ENCODE measurements around the gene DLG2. TPM values are rescaled to one million over a fixed set of nuclear protein-coding genes. Genes with fewer than 3 reads are reported as not detected.

The DLG2 gene
- total and polyA plus RNA-seq, 2 of the 4 experiments (the other 2 are of a cell fraction): 0.31 to 0.36 TPM

DNA sequence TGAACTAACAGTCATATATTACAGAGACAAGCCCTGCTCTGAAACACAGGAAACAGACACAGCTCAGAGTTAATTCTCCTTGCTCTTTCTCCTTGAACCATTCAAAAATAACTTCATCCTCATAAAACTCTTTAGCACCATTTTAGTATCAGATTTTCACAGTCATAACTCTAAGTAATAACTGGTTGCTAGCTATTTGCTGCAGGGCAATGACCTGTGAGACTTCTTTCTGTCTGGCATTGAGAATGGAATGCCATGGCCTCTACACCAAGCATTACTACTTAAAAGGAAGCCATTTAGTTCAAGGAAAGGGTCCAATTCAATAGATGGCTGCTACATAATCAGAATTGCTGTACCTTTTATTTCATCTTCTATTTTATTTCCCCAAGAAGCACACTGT is 2154.3 kb downstream of the DLG2 start:
- Histone ChIP-seq H3K27ac (ENCODE audit: insufficient read depth, low read length) (no peak overlapping the region), H3K56ac (ENCODE audit: extremely low read depth, insufficient read depth, low read length) (no peak overlapping the region), H3K4me3 (ENCODE audit: insufficient read depth, low read depth, low read length) (no peak overlapping the region), H4K5ac (ENCODE audit: low read depth, low read length) (no peak overlapping the region), H4K20me1 (ENCODE audit: insufficient read depth, low read length) (no peaks in the 10 kb centered on the region), H4K91ac (ENCODE audit: insufficient read depth, low read depth, low read length) (no peak overlapping the region), H3K4ac (ENCODE audit: low read depth, low read length) (no peak overlapping the region), H3K14ac (replicated peaks; ENCODE audit: low read depth, low read length) (no peak overlapping the region), H3K4me2 (ENCODE audit: low read depth, low read length) (no peak overlapping the region), H3K9me1 (ENCODE audit: insufficient read depth, low read length) (no peaks in the 10 kb centered on the region), H3K79me1 (ENCODE audit: low read depth in 1 of 2, low read length in 2 of 2) (no peaks in the 10 kb centered on the region), H2BK120ac (ENCODE audit: low read depth, low read length) (no peak overlapping the region), H2BK15ac (ENCODE audit: low read depth, low read length) (no peak overlapping the region), H2AFZ (replicated peaks; ENCODE audit: low read length, poor library complexity) (no peak overlapping the region), H3K18ac (ENCODE audit: low read depth, low read length) (no peak overlapping the region), H3K23ac (ENCODE audit: low read depth, low read length) (no peak overlapping the region), H3K9me3 (ENCODE audit: control insufficient read depth, insufficient read depth, low read length) (no peaks in the 10 kb centered on the region), H2BK5ac (ENCODE audit: low read depth, low read length, poor library complexity, severe bottlenecking) (no peak overlapping the region), H3K4me1 (ENCODE audit: control insufficient read depth, insufficient read depth, low read length) (no peaks in the 10 kb centered on the region), H2AK5ac (ENCODE audit: low read depth, low read length) (no peak overlapping the region), H2AK9ac (replicated peaks; ENCODE audit: low read depth, low read length, poor library complexity) (no peak overlapping the region), H3K9ac (ENCODE audit: low read depth, low read length) (no peak overlapping the region), H3K27me3 (ENCODE audit: control insufficient read depth, insufficient read depth, low read length) (no peaks in the 10 kb centered on the region), H4K8ac (ENCODE audit: low read depth in 2 of 2, low read length in 2 of 2) (no peak overlapping the region), H3K36me3 (ENCODE audit: control insufficient read depth, insufficient read depth, low read length) (no peaks in the 10 kb centered on the region), H2BK20ac (ENCODE audit: low read depth, low read length) (no peak overlapping the region)
- in situ Hi-C loops (cut with MboI; ENCODE audit: low sequenced_read_pairs) (no loop called here), intact Hi-C loops (cut with micrococcal nuclease) (no loop called here), dilution Hi-C loops (cut with HindIII; ENCODE audit: low sequenced_read_pairs, unreplicated experiment) (no loop called here)
- ATAC-seq (ENCODE audit: low read depth): no peak
- no peak for DNase-seq
- TF ChIP-seq, protein P1, sequence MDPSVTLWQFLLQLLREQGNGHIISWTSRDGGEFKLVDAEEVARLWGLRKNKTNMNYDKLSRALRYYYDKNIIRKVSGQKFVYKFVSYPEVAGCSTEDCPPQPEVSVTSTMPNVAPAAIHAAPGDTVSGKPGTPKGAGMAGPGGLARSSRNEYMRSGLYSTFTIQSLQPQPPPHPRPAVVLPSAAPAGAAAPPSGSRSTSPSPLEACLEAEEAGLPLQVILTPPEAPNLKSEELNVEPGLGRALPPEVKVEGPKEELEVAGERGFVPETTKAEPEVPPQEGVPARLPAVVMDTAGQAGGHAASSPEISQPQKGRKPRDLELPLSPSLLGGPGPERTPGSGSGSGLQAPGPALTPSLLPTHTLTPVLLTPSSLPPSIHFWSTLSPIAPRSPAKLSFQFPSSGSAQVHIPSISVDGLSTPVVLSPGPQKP (IDR thresholded peaks at IDR 0.05; ENCODE audit: borderline replicate concordance, low read depth, low read length): no peak
- TF ChIP-seq CEBPB (IDR thresholded peaks at IDR 0.05; ENCODE audit: low read depth, low read length) (no peak), RFX5 (IDR thresholded peaks at IDR 0.05; ENCODE audit: low read depth, low read length) (no peak), MAZ (IDR thresholded peaks at IDR 0.05; ENCODE audit: borderline replicate concordance, low read depth, low read length) (no peak), FOS (IDR thresholded peaks at IDR 0.05; ENCODE audit: low read depth, low read length) (no peak), RAD21 (IDR thresholded peaks at IDR 0.05; ENCODE audit: low read length) (no peak), NFE2L2 (IDR thresholded peaks at IDR 0.05; ENCODE audit: low read depth, low read length) (no peak), RCOR1 (IDR thresholded peaks at IDR 0.05; ENCODE audit: insufficient replicate concordance, low read length) (no peak), MAFK (IDR thresholded peaks at IDR 0.05; ENCODE audit: low read depth, low read length) (no peak), BHLHE40 (IDR thresholded peaks at IDR 0.05; ENCODE audit: low read depth, low read length) (no peak)
- TF ChIP-seq, protein P2, sequence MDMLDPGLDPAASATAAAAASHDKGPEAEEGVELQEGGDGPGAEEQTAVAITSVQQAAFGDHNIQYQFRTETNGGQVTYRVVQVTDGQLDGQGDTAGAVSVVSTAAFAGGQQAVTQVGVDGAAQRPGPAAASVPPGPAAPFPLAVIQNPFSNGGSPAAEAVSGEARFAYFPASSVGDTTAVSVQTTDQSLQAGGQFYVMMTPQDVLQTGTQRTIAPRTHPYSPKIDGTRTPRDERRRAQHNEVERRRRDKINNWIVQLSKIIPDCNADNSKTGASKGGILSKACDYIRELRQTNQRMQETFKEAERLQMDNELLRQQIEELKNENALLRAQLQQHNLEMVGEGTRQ (IDR thresholded peaks at IDR 0.05; ENCODE audit: low read depth, low read length): no peak
- no TSS peak for BruUV-seq (replicated peaks)
- ChIA-PET CTCF (no interaction called here), POLR2A (ENCODE audit: unreplicated experiment) (no interaction called here)

All from IMR-90 (cell line).